ENCODE results near the gene ALG12.

GRCh38 chr22:49935561-49935960, 17.3 kb upstream of the ALG12 start:
- TF ChIP-seq CTCF (IDR thresholded peaks at IDR 0.05) (no peak), POLR2AphosphoS5 (IDR thresholded peaks at IDR 0.05) (no peak), POLR2A (IDR thresholded peaks at IDR 0.05) (no peak), EP300 (IDR thresholded peaks at IDR 0.05) (no peak)

Data from stomach (tissue), 4 donors.